Activated B cell treated with CpG ODN at 0.5 μM for 24 hours (primary cell): Measurements from ENCODE around the gene AXIN1. TPM values are rescaled to one million over a fixed set of nuclear protein-coding genes. Genes with fewer than 3 reads are reported as not detected.
"Not testable (repeated sequence)": the region's sequence is repeated elsewhere in the genome, so short reads cannot be mapped to it uniquely, and the experiment has no call there.

ENCODE experiments used
- ATAC-seq: fragments of 200-7000 bp; cut with Tn5 transposase; one replicate; pipeline ENCODE4 v1.10.0; 2021; ENCODE audit warnings: low read depth, mild to moderate bottlenecking, moderate library complexity
- CTCF ChIA-PET: fragments of 350-600 bp; sonication (Branson Sonifier 250); formaldehyde crosslinking; loops from one replicate; lab custom pipeline; 2021; ENCODE audit warnings: antibody characterized with exemption; lab: Charles Lee
- POLR2A ChIA-PET: fragments of 350-600 bp; sonication (Branson Sonifier 250); formaldehyde crosslinking; loops from one replicate; lab custom pipeline; 2021; ENCODE audit warnings: antibody characterized with exemption; lab: Charles Lee
- DNase-seq: peaks from one replicate; pipeline ENCODE4 v3.0.0; 2022
- H3K27ac Mint-ChIP-seq: one replicate; pipeline ENCODE4 v1.8.0; 2020; ENCODE audit warnings: mixed read lengths
- H3K27me3 Mint-ChIP-seq: one replicate; pipeline ENCODE4 v1.8.0; 2021; ENCODE audit warnings: mixed read lengths
- H3K36me3 Mint-ChIP-seq: one replicate; pipeline ENCODE4 v1.8.0; 2021; ENCODE audit warnings: low read depth, mixed read lengths
- H3K4me1 Mint-ChIP-seq: one replicate; pipeline ENCODE4 v1.8.0; 2021; ENCODE audit warnings: mixed read lengths
- H3K4me3 Mint-ChIP-seq: one replicate; pipeline ENCODE4 v1.8.0; 2020; ENCODE audit warnings: mild to moderate bottlenecking, mixed read lengths
- H3K9me3 Mint-ChIP-seq: one replicate; pipeline ENCODE4 v1.8.0; 2020; ENCODE audit warnings: mixed read lengths
- intact Hi-C: fragments of 100-400 bp; cut with micrococcal nuclease; formaldehyde crosslinking; loops from one replicate; pipeline ENCODE4 v1.15.1; 2024
- total RNA-seq: library from RNA; stranded (reverse); gene quantifications from 2 replicates; pipeline ENCODE4 v1.2.3, GENCODE V29; 2022
- TF ChIP-seq, protein P1 (sequence below): fragments of 200-600 bp; IDR thresholded peaks from one replicate; pipeline ENCODE4 v1.8.0; 2022; ENCODE audit warnings: antibody characterized with exemption, mild to moderate bottlenecking

AXIN1 gene
- total RNA-seq, 1 donor from 2014 or later = 30.6 TPM

DNA sequence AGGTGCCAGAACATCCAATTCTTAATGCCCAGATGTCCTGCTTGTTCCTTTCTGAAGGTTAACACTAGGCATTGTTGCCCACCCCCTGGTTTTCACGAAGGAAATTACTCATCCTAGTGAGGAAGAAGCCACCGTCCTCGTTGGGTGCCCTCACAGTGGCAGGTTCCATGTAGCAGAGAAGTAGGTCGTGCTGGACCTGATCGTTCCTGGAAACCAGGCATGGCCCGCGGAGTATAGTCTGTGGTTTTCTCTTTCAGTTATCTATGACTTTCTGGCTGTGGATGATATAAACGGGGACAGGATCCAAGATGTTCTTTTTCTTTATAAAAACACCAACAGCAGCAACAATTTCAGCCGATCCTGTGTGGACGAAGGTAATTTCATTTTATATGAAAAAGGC lies 93.3 kb downstream of the AXIN1 start:
- Mint-ChIP-seq H3K27me3 (no peaks in the 10 kb centered on the region), H3K27ac (no peak overlapping the region), H3K4me1 (no peaks in the 10 kb centered on the region), H3K9me3 (no peaks in the 10 kb centered on the region), H3K4me3 (no peak overlapping the region), H3K36me3 (peaks cover 65% of the 10 kb centered on the region)
- intact Hi-C loops = no loop called here
- POLR2A ChIA-PET = no interaction called here
- ATAC-seq (no peak), DNase-seq (no peak)
- CTCF ChIA-PET = no interaction called here
- TF ChIP-seq, protein P1, sequence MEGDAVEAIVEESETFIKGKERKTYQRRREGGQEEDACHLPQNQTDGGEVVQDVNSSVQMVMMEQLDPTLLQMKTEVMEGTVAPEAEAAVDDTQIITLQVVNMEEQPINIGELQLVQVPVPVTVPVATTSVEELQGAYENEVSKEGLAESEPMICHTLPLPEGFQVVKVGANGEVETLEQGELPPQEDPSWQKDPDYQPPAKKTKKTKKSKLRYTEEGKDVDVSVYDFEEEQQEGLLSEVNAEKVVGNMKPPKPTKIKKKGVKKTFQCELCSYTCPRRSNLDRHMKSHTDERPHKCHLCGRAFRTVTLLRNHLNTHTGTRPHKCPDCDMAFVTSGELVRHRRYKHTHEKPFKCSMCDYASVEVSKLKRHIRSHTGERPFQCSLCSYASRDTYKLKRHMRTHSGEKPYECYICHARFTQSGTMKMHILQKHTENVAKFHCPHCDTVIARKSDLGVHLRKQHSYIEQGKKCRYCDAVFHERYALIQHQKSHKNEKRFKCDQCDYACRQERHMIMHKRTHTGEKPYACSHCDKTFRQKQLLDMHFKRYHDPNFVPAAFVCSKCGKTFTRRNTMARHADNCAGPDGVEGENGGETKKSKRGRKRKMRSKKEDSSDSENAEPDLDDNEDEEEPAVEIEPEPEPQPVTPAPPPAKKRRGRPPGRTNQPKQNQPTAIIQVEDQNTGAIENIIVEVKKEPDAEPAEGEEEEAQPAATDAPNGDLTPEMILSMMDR = no peak

DNA sequence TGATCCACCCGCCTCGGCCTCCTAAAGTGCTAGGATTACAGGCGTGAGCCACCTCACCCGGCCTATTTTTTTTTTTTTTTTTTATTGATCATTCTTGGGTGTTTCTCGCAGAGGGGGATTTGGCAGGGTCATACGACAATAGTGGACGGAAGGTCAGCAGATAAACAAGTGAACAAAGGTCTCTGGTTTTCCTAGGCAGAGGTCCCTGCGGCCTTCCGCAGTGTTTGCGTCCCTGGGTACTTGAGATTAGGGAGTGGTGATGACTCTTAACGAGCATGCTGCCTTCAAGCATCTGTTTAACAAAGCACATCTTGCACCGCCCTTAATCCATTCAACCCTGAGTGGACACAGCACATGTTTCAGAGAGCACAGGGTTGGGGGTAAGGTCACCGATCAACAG lies 94.4 kb downstream of the AXIN1 start:
- H3K9me3 Mint-ChIP-seq, POLR2A ChIA-PET, H3K4me3 Mint-ChIP-seq, H3K4me1 Mint-ChIP-seq, ATAC-seq, DNase-seq, H3K27ac Mint-ChIP-seq, intact Hi-C loops, CTCF ChIA-PET, H3K27me3 Mint-ChIP-seq: not testable (repeated sequence)
- H3K36me3 Mint-ChIP-seq = peaks cover 67% of the 10 kb centered on the region

DNA sequence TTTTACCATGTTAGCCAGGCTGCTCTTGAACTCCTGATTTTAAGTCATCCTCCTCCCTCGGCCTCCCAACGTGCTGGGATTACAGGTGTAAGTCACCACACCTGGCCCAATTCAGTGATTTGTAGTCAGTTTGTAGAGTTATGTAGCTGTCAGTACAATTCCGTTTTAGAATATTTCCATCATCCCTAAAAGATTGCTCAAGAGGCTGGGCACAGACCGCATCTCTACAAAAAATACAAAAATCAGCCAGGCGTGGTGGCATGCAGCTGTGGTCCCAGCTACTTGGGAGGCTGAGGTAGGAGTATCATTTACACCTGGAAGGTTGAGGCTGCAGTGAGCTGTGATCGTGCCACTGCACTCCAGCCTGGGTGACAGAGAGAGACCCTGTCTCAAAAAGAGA lies 97.3 kb downstream of the AXIN1 start:
- ChIA-PET POLR2A (no interaction called here), CTCF (no interaction called here)
- peaks cover 9% of the 10 kb centered on the region for H3K4me1 Mint-ChIP-seq
- TF ChIP-seq, protein P1 = no peak
- DNase-seq = no peak
- H3K27ac Mint-ChIP-seq = no peak overlapping the region
- peaks cover 61% of the 10 kb centered on the region for H3K36me3 Mint-ChIP-seq
- H3K4me3 Mint-ChIP-seq = no peak overlapping the region
- intact Hi-C loops = no loop called here
- no peaks in the 10 kb centered on the region for H3K27me3 Mint-ChIP-seq
- H3K9me3 Mint-ChIP-seq = no peaks in the 10 kb centered on the region
- no peak for ATAC-seq

DNA sequence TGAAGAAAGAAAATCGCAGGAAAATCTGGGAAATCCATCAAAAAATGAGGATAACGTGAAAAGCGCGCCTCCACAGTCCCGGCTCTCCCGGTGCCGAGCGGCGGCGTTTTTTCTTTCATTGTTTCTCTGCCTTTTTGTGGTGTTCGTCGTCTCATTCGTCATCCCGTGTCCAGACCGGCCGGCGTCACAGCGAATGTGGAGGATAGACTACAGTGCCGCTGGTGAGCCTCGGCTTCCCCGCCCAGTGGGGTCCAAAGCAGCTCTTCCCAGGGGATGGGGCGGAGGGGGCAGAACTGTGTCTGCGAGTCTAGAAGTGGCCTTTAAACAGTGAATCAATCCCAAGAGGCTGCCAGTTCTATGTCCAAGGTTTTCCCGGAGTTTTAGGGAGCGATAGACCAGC lies 98.1 kb downstream of the AXIN1 start:
- intact Hi-C loops = no loop called here
- CTCF ChIA-PET = no interaction called here
- H3K36me3 Mint-ChIP-seq = peaks cover 58% of the 10 kb centered on the region
- no peaks in the 10 kb centered on the region for H3K27me3 Mint-ChIP-seq
- H3K9me3 Mint-ChIP-seq = no peaks in the 10 kb centered on the region
- TF ChIP-seq, protein P1 = no peak
- H3K4me3 Mint-ChIP-seq = no peak overlapping the region
- H3K4me1 Mint-ChIP-seq = peaks cover 9% of the 10 kb centered on the region
- POLR2A ChIA-PET = no interaction called here
- no peak overlapping the region for H3K27ac Mint-ChIP-seq
- ATAC-seq (no peak), DNase-seq (no peak)

GRCh38 chr16:253833-254232 lies 98.7 kb downstream of the AXIN1 start:
- peaks cover 53% of the 10 kb centered on the region for H3K36me3 Mint-ChIP-seq
- no peak for DNase-seq
- no peaks in the 10 kb centered on the region for H3K9me3 Mint-ChIP-seq
- peaks cover 9% of the 10 kb centered on the region for H3K4me1 Mint-ChIP-seq
- intact Hi-C loops = no loop called here
- H3K27me3 Mint-ChIP-seq = no peaks in the 10 kb centered on the region
- TF ChIP-seq, protein P1 = no peak
- ATAC-seq = no peak
- ChIA-PET CTCF (no interaction called here), POLR2A (no interaction called here)
- H3K27ac Mint-ChIP-seq = no peak overlapping the region
- H3K4me3 Mint-ChIP-seq = no peak overlapping the region
